GM19324 (cell line): ENCODE results near the gene WDR91.
A peak's percentile ranks its signal among the peaks of the same experiment; 100 is the strongest.
"Not testable (repeated sequence)": the region's sequence is repeated elsewhere in the genome, so short reads cannot be mapped to it uniquely, and the experiment has no call there.

Source experiments
- ATAC-seq: cut with Tn5 transposase; IDR thresholded peaks from one replicate; pipeline ENCODE4 v1.9.1; 2021; ENCODE audit warnings: mild to moderate bottlenecking, moderate library complexity; ENCODE audit not compliant: unreplicated experiment, low FRiP score

WDR91 gene

DNA sequence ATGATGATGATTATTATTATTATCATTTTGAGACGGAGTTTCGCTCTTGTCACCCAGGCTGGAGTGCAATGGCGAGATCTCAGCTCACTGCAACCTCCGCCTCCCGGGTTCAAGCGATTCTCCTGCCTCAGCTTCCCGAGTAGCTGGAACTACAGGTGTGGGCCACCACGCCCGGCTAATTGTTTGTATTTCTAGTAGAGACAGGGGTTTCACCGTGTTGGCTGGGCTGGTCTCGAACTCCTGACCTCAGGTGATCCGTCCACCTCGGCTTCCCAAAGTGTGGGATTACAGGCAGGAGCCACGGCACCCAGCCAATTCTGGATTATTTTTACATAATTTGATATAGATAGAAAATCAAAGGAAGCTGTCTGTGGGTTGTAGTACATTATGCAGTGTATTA, 22.8 kb upstream of the WDR91 start:
- not testable (repeated sequence) for ATAC-seq

DNA sequence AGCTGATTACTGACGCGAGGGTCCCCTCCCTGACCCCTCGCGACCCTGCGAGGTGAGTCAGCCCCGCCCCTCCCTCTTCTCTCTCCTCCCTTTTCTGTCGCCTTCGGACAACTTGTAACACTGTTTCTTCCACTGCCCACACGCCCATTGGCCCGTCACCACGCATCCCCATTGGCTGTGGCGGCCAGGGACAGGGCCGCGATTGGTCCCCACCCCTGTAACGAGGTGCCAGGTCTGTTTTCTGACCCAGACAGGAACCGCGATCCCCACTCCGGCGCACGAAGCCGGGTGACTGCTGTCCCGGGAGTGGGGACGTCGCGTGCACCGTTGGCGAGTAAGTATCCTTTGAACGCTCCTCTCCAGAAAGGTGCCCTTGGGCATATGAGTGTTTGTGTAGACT, 22.2 kb upstream of the WDR91 start, which contains the start of gene STRA8:
TSS of gene STRA8 (plus strand) at position 269 of the 400 bp plus-strand sequence. CDS start 6,687 bp downstream, outside the sequence.
- no peak for ATAC-seq

- ATAC-seq, result no peak
Measured at GRCh38 chr7:135232720-135233119, 21.4 kb upstream of the WDR91 start.

DNA sequence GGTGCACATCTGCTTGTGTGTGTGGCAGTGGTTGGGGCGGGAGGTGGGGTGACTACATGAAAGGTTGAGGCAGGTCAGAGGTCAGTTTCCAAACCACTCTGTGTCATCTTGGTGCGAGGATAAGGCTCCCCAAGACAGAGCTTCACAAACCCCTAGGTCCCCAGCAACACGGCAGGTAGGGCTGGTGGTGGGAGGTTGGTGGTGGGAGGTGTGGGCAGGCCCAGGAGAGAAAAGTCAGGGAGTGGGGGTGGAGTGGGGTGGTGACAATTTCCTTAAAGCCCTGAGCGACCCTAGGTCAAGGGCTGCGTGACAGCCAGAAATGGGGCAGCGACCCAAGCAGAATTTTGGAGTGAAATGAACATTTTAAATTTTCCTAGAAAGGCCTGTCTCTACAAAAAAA, 20.8 kb upstream of the WDR91 start:
- ATAC-seq, result no peak

GRCh38 chr7:135231686-135232085, 20.4 kb upstream of the WDR91 start:
- ATAC-seq, result no peak

GRCh38 chr7:135224027-135224426, 12.7 kb upstream of the WDR91 start:
- ATAC-seq, result no peak

GRCh38 chr7:135217645-135218509, 6.6 kb upstream of the WDR91 start:
- no peak for ATAC-seq

- ATAC-seq, result no peak
Measured at GRCh38 chr7:135215698-135216097, 4.4 kb upstream of the WDR91 start.

DNA sequence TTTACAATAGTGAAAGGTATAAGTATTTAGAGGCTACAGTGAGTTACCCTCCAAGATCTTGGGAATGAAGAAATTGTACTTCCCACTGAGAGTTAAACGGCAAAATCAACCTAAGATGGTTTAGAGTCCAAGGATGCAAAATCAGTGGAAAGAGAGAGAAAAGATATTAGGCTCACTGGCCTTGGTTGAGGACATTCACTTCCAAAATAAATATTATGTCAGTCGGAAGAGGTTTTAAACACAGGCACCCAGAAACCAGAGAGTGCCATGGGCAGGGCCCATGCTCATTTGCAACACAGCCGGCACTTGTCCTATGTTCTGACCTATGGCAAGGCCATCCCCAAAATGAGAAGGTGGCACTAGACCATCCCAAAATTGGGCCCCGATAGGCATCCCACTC, 3.9 kb upstream of the WDR91 start:
- no peak for ATAC-seq

- ATAC-seq, result no peak
Measured at GRCh38 chr7:135213831-135214230, 2.5 kb upstream of the WDR91 start.

GRCh38 chr7:135211946-135212685, 790 bp upstream of the WDR91 start:
- ATAC-seq, result not testable (repeated sequence)

DNA sequence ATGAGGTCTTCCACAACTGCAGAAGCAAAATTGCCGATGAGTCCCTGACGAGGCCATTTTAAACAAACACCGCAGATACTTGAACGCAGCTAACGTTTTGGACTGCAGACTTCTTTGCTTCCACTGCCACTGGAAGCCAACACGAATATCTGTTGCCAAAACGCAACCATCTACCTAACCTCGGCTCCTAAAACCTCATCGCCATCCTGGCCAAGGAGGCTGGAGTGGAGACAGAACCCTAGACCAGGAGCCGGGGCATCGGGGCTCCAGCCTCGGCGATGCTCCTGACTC, 493 bp downstream of the WDR91 start:
- ATAC-seq, result peak; percentile 4

- ATAC-seq, result no peak
Measured at GRCh38 chr7:135209225-135209834, 2.0 kb downstream of the WDR91 start.

GRCh38 chr7:135208102-135208793, 3.1 kb downstream of the WDR91 start:
- no peak for ATAC-seq

DNA sequence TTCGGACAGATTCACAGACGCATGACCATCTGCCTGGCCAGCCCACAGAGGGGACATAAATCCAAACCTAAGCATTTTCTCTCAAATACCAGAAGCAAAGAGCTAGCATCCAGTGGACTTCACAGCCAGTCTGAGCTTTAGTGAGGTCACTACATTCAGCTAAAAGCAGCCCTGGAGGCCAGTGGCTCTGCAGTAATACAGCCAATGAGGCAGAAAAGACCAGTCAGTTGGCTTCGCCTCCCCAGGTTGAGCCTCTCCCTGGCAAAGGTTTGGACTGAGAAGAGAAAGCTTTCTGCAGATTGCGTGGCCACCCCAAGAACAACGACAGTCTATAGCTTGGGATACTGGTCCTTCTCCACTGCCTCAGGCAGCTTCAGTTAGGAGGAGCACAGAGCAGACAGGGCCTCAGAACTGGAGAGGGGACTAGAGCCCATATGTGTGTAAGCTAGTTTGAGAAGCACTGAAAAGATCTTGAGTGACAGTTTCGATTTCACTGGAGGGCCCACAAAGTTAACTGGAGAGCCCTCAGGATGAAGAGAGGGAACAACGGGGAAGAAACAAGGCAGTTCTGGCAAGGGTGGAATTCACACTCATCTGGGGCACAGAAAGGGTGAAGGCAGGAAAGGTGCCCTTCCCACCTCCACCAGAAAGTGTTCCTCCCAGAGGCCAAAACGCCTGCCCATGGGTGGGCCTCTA, 3.8 kb downstream of the WDR91 start:
- no peak for ATAC-seq

DNA sequence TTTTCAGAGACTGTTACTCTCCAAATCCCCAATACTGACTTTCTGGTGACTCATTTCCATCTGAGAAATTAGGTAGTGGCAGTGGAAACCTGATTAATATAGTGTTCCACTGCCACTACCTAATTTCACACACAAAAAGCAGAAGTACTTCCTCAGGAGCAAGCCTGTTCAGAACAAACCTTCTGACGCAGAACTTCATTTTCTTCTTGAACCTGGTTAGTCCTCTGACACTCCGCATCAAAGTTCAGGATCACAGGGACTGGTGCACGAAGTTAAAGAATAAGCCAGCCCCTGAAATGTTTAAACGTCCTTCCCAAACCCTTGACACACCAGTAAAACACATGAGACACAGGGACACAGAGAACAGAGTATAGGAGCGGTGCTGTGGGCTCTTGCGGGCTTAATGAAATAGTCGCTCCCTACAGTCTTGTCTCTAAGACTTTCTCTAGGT, 4.4 kb downstream of the WDR91 start:
- no peak for ATAC-seq

- no peak for ATAC-seq
Measured at GRCh38 chr7:135205850-135206249, 5.5 kb downstream of the WDR91 start.

DNA sequence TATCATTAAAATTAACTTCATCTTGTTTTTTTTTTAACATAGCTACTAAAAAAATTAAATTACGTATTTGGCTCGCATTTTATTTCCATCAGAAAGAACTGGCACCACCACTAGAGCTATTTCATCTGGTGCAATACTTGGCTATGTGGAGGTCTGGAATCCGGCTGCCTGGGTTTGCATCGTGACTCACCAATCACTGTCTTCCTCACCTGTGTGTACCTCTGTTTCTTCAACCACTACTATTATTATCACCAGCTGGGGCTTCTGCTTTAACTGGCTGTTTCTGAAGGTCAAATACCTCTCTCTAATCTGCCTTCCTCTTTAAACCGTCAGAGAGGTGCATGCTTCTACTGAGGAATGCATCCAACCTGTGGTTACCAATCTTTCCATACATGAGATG, 6.5 kb downstream of the WDR91 start:
- no peak for ATAC-seq

DNA sequence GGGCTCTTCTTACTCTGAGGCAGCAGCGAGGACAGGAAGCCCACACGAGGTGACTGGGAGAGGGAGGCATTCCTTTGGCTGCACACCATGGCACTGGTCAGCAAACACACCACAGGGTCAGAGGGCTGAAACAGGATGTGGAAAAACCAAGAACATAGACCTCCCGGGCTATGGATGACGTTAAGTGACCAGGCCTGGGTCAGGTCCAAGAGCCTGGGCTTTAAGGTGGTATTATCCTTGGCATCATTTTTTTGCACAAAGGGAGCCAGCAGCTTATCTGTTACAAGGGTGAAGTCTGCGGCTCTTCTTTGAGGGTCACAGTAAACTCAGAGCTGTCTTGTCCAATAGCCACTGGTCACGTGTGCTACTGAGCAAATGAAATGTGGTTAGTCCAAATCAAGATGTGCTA, 7.0 kb downstream of the WDR91 start:
- ATAC-seq, result no peak

DNA sequence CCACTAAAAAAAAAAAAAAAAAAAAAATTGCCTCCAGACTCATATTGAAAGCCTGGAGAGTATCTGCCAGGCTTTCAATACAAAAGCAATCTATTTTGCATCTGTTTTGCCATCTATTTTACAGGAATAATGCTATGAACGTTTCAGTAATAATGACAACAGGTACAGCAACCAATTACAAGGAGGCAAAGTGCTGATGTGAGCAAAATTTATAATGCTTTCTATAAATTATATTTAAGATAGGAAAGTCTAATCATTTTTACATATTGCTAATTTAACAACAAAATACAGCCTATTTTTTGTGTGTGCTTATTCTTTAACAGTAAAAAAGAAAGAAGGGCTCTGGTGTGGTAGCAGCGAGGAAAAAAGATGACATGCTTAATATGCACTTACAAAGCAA, 10.0 kb downstream of the WDR91 start:
- ATAC-seq, result no peak
